NT2/D1 (cell line): Measurements from ENCODE around the gene EPHA1.

Experiments used
- DNase-seq: peaks from one replicate; pipeline ENCODE4 v3.0.0-alpha.2; 2011; ENCODE audit warnings: low read depth, low spot score
- H3K27me3 ChIP-seq: 2 replicates; pipeline ENCODE4 v1.6.0; 2011; ENCODE audit warnings: mild to moderate bottlenecking; ENCODE audit not compliant: insufficient read length, insufficient read depth
- H3K36me3 ChIP-seq: 2 replicates; pipeline ENCODE4 v1.6.1; 2011; ENCODE audit warnings: mild to moderate bottlenecking, low read length, mixed read lengths; ENCODE audit not compliant: insufficient read depth, insufficient read length
- H3K4me1 ChIP-seq: 2 replicates; pipeline ENCODE4 v1.5.1; 2011; ENCODE audit not compliant: insufficient read depth, insufficient read length
- H3K4me3 ChIP-seq: 2 replicates; pipeline ENCODE4 v1.5.1; 2011; ENCODE audit warnings: low read depth; ENCODE audit not compliant: insufficient read length
- H3K9ac ChIP-seq: 2 replicates; pipeline ENCODE4 v1.6.0; 2011; ENCODE audit warnings: low read depth; ENCODE audit not compliant: insufficient read length
- H3K9me3 ChIP-seq: 2 replicates; pipeline ENCODE4 v1.5.1; 2011; ENCODE audit warnings: mild to moderate bottlenecking, low read length; ENCODE audit not compliant: insufficient read depth
- SUZ12 ChIP-seq: IDR thresholded peaks from 2 replicates; pipeline ENCODE4 v1.6.1; 2011; ENCODE audit not compliant: insufficient read length, insufficient read depth; ENCODE audit errors: extremely low read depth
- YY1 ChIP-seq: IDR thresholded peaks from 2 replicates; pipeline ENCODE4 v1.6.1; 2011; ENCODE audit not compliant: insufficient read length, insufficient read depth
- ZNF274 ChIP-seq: IDR thresholded peaks from 2 replicates; pipeline ENCODE4 v1.6.1; 2011; ENCODE audit warnings: mild to moderate bottlenecking, low read depth, low read length

The EPHA1 gene

GRCh38 chr7:143346018-143346417 lies 62.6 kb downstream of the EPHA1 start:
- no peak overlapping the region for H3K9ac ChIP-seq
- H3K27me3 ChIP-seq, result peaks cover 8% of the 10 kb centered on the region
- DNase-seq, result no peak
- H3K4me3 ChIP-seq, result no peak overlapping the region
- no peaks in the 10 kb centered on the region for H3K9me3 ChIP-seq
- no peaks in the 10 kb centered on the region for H3K4me1 ChIP-seq
- TF ChIP-seq SUZ12 (no peak), YY1 (no peak), ZNF274 (no peak)
- H3K36me3 ChIP-seq, result no peaks in the 10 kb centered on the region

DNA sequence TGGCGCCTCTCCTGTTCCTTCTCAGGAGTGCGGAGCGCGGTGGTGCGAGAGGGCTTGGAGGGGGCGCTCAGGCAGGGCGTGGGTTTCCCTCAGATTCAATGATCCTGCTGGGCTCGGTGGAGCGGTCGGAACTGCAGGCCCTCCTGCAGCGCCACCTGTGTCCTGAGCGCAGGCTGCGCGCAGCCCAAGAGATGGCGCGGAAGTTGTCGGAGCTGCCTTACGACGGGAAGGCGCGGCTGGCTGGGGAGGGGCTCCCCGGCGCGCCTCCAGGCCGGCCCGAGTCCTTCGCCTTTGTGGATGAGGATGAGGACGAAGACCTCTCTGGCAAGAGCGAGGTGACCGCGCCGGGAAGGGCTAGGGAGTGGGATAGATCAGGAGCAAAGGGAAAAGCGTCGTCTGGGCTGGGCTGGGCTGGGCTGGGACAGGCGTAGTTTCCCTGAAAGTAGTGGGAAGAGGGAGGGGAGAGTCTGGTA lies 63.2 kb downstream of the EPHA1 start:
- Histone ChIP-seq H3K4me3 (no peak overlapping the region), H3K4me1 (no peaks in the 10 kb centered on the region), H3K9ac (no peak overlapping the region), H3K36me3 (no peaks in the 10 kb centered on the region), H3K27me3 (peaks cover 8% of the 10 kb centered on the region), H3K9me3 (no peaks in the 10 kb centered on the region)
- peak; percentile 71 for DNase-seq
- TF ChIP-seq YY1 (no peak), SUZ12 (no peak), ZNF274 (no peak)

DNA sequence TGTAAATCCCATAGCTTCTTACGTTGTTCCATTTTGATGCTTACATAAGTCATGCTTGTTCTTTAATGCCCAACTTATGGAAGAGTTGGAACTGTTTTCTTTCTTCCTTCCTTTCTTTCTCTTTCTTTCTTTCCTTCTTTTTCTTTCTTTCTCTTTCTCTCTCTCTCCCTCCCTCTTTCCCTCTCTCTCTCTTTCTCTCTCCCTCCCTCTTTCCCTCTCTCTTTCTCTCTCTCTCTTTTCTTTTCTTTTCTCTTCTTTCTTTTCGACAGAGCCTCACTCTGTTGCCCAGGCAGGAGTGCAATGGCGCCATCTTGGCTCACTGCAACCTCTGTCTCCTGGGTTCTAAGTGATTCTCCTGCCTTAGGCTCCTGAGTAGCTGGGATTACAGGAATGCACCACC lies 65.1 kb downstream of the EPHA1 start:
- no peaks in the 10 kb centered on the region for H3K9me3 ChIP-seq
- DNase-seq, result no peak
- TF ChIP-seq ZNF274 (no peak), SUZ12 (no peak), YY1 (no peak)
- H3K27me3 ChIP-seq, result peaks cover 8% of the 10 kb centered on the region
- H3K4me1 ChIP-seq, result no peaks in the 10 kb centered on the region
- no peaks in the 10 kb centered on the region for H3K36me3 ChIP-seq
- H3K4me3 ChIP-seq, result no peak overlapping the region
- H3K9ac ChIP-seq, result no peak overlapping the region

DNA sequence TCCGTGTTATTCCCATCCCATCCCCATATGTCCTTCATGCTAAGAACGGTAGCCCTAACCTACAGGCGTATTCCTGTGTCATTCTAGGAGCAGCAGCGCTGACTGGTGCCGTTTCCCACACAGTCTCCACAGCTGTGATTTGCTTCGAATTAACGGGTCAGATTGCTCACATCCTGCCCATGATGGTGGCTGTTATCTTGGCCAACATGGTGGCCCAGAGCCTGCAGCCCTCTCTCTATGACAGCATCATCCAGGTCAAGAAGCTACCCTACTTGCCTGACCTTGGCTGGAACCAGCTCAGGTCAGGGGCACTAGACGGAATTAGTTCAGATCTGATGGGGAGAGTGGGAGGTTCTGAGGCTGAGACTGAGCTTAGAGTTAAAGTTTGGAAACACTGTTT lies 66.8 kb downstream of the EPHA1 start:
- Histone ChIP-seq H3K9me3 (no peaks in the 10 kb centered on the region), H3K9ac (no peak overlapping the region), H3K4me1 (no peaks in the 10 kb centered on the region), H3K27me3 (peaks cover 6% of the 10 kb centered on the region), H3K4me3 (no peak overlapping the region), H3K36me3 (no peaks in the 10 kb centered on the region)
- TF ChIP-seq ZNF274 (no peak), YY1 (no peak), SUZ12 (no peak)
- DNase-seq, result no peak
